NCI-H2196 (cell line): ENCODE data around the gene IL20RA.
"Not testable (repeated sequence)": the region's sequence is repeated elsewhere in the genome, so short reads cannot be mapped to it uniquely, and the experiment has no call there.

Experiments used
- DNase-seq: peaks from one replicate; lab custom pipeline; 2025; ENCODE audit not compliant: unreplicated experiment; lab: John Stamatoyannopoulos, UW

Gene IL20RA

GRCh38 chr6:136973781-136974180, 71.0 kb downstream of the IL20RA start:
- DNase-seq: peak; percentile 41

GRCh38 chr6:136971609-136972008, 73.2 kb downstream of the IL20RA start:
- DNase-seq: no peak

- no peak for DNase-seq
Observed at GRCh38 chr6:136969930-136970329, 74.8 kb downstream of the IL20RA start.

GRCh38 chr6:136969433-136969832, 75.3 kb downstream of the IL20RA start:
- no peak for DNase-seq

- DNase-seq: no peak
Observed at GRCh38 chr6:136968837-136969236, 75.9 kb downstream of the IL20RA start.

- peak; percentile 57 for DNase-seq
Observed at GRCh38 chr6:136967876-136968752, 76.7 kb downstream of the IL20RA start.

- DNase-seq: no peak
Observed at GRCh38 chr6:136964398-136964797, 80.4 kb downstream of the IL20RA start.

- no peak for DNase-seq
Observed at GRCh38 chr6:136963259-136963658, 81.5 kb downstream of the IL20RA start.

- peak; percentile 83 for DNase-seq
Observed at GRCh38 chr6:136962661-136963060, 82.1 kb downstream of the IL20RA start.

GRCh38 chr6:136961848-136962247, 82.9 kb downstream of the IL20RA start:
- DNase-seq: no peak

- no peak for DNase-seq
Observed at GRCh38 chr6:136960781-136961180, 84.0 kb downstream of the IL20RA start.

- not testable (repeated sequence) for DNase-seq
Observed at GRCh38 chr6:136959935-136960334, 84.8 kb downstream of the IL20RA start.

- peak; percentile 84 for DNase-seq
Observed at GRCh38 chr6:136959471-136959891, 85.3 kb downstream of the IL20RA start.

GRCh38 chr6:136958168-136958567, 86.6 kb downstream of the IL20RA start:
- DNase-seq: no peak

GRCh38 chr6:136956590-136957544, 87.9 kb downstream of the IL20RA start:
- DNase-seq: peak; percentile 32

GRCh38 chr6:136955123-136955522, 89.6 kb downstream of the IL20RA start:
- DNase-seq: no peak

- DNase-seq: peak; percentile 23
Observed at GRCh38 chr6:136952714-136953260, 92.0 kb downstream of the IL20RA start.

GRCh38 chr6:136950436-136951126, 94.2 kb downstream of the IL20RA start:
- no peak for DNase-seq
